A673 (cell line): ENCODE results near the gene AATK.

ENCODE experiments used
- CTCF ChIP-seq: fragments of 300-800, 200-600 bp; sonication (generic); conservative IDR thresholded peaks from 2 replicates; pipeline ENCODE4 v1.5.1; 2017; ENCODE audit warnings: low read depth, mild to moderate bottlenecking, antibody characterized with exemption, low read length, moderate library complexity, mixed read lengths
- EZH2 ChIP-seq: fragments of 200-600 bp; sonication (generic); IDR thresholded peaks from 2 replicates; pipeline ENCODE4 v1.6.1; 2017; ENCODE audit warnings: borderline replicate concordance, low read depth, mild to moderate bottlenecking, mixed read lengths, antibody characterized with exemption, low read length; ENCODE audit not compliant: poor library complexity, severe bottlenecking

- no peak for TF ChIP-seq CTCF
- no peak for TF ChIP-seq EZH2
Observed at GRCh38 chr17:81210466-81210865, 44.4 kb upstream of the AATK start.
